H1 (cell line): Measurements from ENCODE around the gene TRIM44. TPM values are rescaled to one million over a fixed set of nuclear protein-coding genes. Genes with fewer than 3 reads are reported as not detected.

Experiments
- CHD1 ChIP-seq: IDR thresholded peaks from 2 replicates; pipeline ENCODE4 v1.6.1; 2012; ENCODE audit warnings: low read depth, low read length, improper control_type of control experiment
- SP4 ChIP-seq: IDR thresholded peaks from 2 replicates; pipeline ENCODE4 v1.6.1; 2012; ENCODE audit warnings: low read length, inconsistent platforms
- polyA plus RNA-seq, 7 experiments: library from polyadenylated mRNA; depleted of rRNA in 3 of 7; stranded (reverse) in 5 of 7; unstranded in 2 of 7; fragments of >200 nt in 5 of 7; fragments of 200-250 nt in 2 of 7; gene quantifications; 1 replicate in 5 of 7; 2 replicates in 1 of 7; 4 replicates in 1 of 7; pipeline versions ENCODE4 v1.2.1 to v1.2.3, GENCODE V29; 2011 to 2013; ENCODE audit warnings: missing spikeins in 2 of 7, mixed read lengths in 2 of 7
- total RNA-seq: library from RNA; stranded (reverse); fragmentation: NEBNext Ultra II Directional; extraction: Animal tissue kit (Norgen Biotek cat#: 25700); gene quantifications from 2 replicates; pipeline ENCODE4 v1.2.1, GENCODE V29; 2021

The TRIM44 gene
- total and polyA plus RNA-seq, 2 of the 8 experiments (the other 6 are each of a cell fraction or from before 2014, with no cell fraction given), result 13.9 to 34.4 TPM

- TF ChIP-seq SP4 (no peak), CHD1 (no peak)
Measured at GRCh38 chr11:35681163-35681767, 18.7 kb downstream of the TRIM44 start (continued).
